Measurements from ENCODE around the gene EML1. TPM values are rescaled to one million over a fixed set of nuclear protein-coding genes. Genes with fewer than 3 reads are reported as not detected.

Gene EML1
- total RNA-seq, 1 donor from 2014 or later: 33.3 TPM

GRCh38 chr14:99815696-99816095 lies 22.5 kb downstream of the EML1 start:
- intact Hi-C loops (cut with micrococcal nuclease): no loop called here
- Histone ChIP-seq H3K27me3 (ENCODE audit: low read depth) (no peaks in the 10 kb centered on the region), H3K36me3 (no peaks in the 10 kb centered on the region), H3K27ac (replicated peaks) (no peak overlapping the region), H3K4me1 (peaks cover 14% of the 10 kb centered on the region), H3K9me3 (replicated peaks) (no peaks in the 10 kb centered on the region), H3K4me3 (no peak overlapping the region)
- TF ChIP-seq, protein P1, sequence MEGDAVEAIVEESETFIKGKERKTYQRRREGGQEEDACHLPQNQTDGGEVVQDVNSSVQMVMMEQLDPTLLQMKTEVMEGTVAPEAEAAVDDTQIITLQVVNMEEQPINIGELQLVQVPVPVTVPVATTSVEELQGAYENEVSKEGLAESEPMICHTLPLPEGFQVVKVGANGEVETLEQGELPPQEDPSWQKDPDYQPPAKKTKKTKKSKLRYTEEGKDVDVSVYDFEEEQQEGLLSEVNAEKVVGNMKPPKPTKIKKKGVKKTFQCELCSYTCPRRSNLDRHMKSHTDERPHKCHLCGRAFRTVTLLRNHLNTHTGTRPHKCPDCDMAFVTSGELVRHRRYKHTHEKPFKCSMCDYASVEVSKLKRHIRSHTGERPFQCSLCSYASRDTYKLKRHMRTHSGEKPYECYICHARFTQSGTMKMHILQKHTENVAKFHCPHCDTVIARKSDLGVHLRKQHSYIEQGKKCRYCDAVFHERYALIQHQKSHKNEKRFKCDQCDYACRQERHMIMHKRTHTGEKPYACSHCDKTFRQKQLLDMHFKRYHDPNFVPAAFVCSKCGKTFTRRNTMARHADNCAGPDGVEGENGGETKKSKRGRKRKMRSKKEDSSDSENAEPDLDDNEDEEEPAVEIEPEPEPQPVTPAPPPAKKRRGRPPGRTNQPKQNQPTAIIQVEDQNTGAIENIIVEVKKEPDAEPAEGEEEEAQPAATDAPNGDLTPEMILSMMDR (IDR thresholded peaks at IDR 0.05; ENCODE audit: borderline replicate concordance): no peak
- no peak for DNase-seq

- no peaks in the 10 kb centered on the region for H3K27me3 ChIP-seq (ENCODE audit: low read depth)
- H3K4me1 ChIP-seq: peaks cover 17% of the 10 kb centered on the region
- TF ChIP-seq, protein P1 (IDR thresholded peaks at IDR 0.05; ENCODE audit: borderline replicate concordance): no peak
- no peak overlapping the region for H3K27ac ChIP-seq (replicated peaks)
- intact Hi-C loops (cut with micrococcal nuclease): no loop called here
- H3K9me3 ChIP-seq (replicated peaks): no peaks in the 10 kb centered on the region
- H3K4me3 ChIP-seq: no peak overlapping the region
- H3K36me3 ChIP-seq: no peaks in the 10 kb centered on the region
- no peak for DNase-seq
Observed at GRCh38 chr14:99816217-99816616, 23.0 kb downstream of the EML1 start.

DNA sequence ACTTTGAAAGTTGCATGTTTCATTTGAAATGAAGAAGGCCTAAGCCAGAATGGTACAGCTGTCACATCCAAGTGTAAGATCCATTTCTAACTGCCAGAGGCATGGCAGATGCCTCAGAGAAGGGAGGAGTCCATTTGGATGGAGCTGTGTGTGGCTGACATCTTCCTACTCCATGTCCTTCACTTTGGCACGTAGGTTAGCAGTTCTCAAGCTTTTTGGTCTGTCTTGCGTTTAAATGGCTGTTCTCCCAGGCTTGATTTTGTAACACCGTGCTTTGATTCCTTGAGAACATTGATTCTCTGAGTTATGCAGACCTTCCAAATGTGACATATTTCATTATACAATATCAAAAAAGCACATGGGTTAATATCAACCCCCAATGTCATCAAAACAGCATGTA lies 23.4 kb downstream of the EML1 start:
- Histone ChIP-seq H3K27ac (replicated peaks) (no peak overlapping the region), H3K27me3 (ENCODE audit: low read depth) (no peaks in the 10 kb centered on the region), H3K36me3 (no peaks in the 10 kb centered on the region), H3K4me1 (peaks cover 21% of the 10 kb centered on the region), H3K9me3 (replicated peaks) (no peaks in the 10 kb centered on the region), H3K4me3 (no peak overlapping the region)
- DNase-seq: no peak
- TF ChIP-seq, protein P1 (IDR thresholded peaks at IDR 0.05; ENCODE audit: borderline replicate concordance): no peak
- intact Hi-C loops (cut with micrococcal nuclease): no loop called here

DNA sequence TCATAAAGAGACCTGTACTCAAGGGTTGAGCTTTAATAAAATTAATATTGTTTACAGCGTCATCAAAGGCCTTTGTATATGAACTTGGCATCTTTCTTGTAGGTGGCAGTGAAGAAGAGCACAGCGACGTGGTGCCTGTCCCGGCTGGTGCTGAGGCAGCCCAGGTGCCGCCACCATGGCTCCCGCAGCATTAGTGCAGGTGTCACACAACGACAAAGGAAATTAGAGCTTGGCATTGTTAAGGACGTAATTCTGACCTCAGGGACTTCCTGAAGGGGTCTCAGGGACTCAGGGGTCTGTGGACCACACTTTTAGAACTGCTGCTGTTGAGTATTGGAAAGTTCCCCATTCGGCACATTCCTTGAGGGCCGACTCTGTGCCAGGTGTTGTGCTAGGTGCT lies 24.1 kb downstream of the EML1 start:
- no peak for DNase-seq
- TF ChIP-seq, protein P1 (IDR thresholded peaks at IDR 0.05; ENCODE audit: borderline replicate concordance): no peak
- Histone ChIP-seq H3K4me3 (no peak overlapping the region), H3K9me3 (replicated peaks) (no peaks in the 10 kb centered on the region), H3K36me3 (no peaks in the 10 kb centered on the region), H3K4me1 (peaks cover 28% of the 10 kb centered on the region), H3K27ac (replicated peaks) (no peak overlapping the region), H3K27me3 (ENCODE audit: low read depth) (no peaks in the 10 kb centered on the region)
- intact Hi-C loops (cut with micrococcal nuclease): no loop called here

- no peak overlapping the region for H3K27ac ChIP-seq (replicated peaks)
- H3K4me1 ChIP-seq: peaks cover 37% of the 10 kb centered on the region
- DNase-seq: no peak
- no peaks in the 10 kb centered on the region for H3K9me3 ChIP-seq (replicated peaks)
- no peaks in the 10 kb centered on the region for H3K36me3 ChIP-seq
- TF ChIP-seq, protein P1 (IDR thresholded peaks at IDR 0.05; ENCODE audit: borderline replicate concordance): no peak
- intact Hi-C loops (cut with micrococcal nuclease): no loop called here
- no peak overlapping the region for H3K4me3 ChIP-seq
- H3K27me3 ChIP-seq (ENCODE audit: low read depth): no peaks in the 10 kb centered on the region
Observed at GRCh38 chr14:99818503-99819036, 25.4 kb downstream of the EML1 start.
